ENCODE results near the gene DENND4A.

DNA sequence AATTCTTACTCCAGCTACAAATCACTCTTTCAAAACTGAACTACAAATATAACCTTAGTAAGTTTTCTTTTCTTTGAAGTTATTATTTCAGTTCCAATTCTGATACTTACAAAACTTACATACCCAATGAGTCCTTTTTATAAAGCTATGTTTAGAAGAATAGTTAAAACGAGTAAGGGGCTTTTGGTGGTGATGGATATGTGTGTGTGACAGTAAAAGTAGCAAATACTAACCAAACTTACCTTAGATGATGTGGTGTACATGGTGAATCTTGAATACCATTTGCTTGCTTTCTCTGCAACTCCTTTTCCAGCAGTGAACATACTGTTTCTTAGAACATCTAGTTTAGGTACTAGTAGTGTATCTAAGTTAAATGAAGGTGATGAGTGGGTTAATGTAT is 101.9 kb downstream of the DENND4A start:
- TF ChIP-seq, protein P1, sequence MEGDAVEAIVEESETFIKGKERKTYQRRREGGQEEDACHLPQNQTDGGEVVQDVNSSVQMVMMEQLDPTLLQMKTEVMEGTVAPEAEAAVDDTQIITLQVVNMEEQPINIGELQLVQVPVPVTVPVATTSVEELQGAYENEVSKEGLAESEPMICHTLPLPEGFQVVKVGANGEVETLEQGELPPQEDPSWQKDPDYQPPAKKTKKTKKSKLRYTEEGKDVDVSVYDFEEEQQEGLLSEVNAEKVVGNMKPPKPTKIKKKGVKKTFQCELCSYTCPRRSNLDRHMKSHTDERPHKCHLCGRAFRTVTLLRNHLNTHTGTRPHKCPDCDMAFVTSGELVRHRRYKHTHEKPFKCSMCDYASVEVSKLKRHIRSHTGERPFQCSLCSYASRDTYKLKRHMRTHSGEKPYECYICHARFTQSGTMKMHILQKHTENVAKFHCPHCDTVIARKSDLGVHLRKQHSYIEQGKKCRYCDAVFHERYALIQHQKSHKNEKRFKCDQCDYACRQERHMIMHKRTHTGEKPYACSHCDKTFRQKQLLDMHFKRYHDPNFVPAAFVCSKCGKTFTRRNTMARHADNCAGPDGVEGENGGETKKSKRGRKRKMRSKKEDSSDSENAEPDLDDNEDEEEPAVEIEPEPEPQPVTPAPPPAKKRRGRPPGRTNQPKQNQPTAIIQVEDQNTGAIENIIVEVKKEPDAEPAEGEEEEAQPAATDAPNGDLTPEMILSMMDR (IDR thresholded peaks at IDR 0.05): no peak
- TF ChIP-seq EZH2 (IDR thresholded peaks at IDR 0.05; ENCODE audit: borderline replicate concordance, insufficient read depth, low read depth, low read length, poor library complexity, severe bottlenecking): no peak
